ENCODE measurements around the gene MPPED1. TPM values are rescaled to one million over a fixed set of nuclear protein-coding genes. Genes with fewer than 3 reads are reported as not detected.

MPPED1 gene
- total RNA-seq, 1 experiment from 2014 or later = 0.35 TPM

DNA sequence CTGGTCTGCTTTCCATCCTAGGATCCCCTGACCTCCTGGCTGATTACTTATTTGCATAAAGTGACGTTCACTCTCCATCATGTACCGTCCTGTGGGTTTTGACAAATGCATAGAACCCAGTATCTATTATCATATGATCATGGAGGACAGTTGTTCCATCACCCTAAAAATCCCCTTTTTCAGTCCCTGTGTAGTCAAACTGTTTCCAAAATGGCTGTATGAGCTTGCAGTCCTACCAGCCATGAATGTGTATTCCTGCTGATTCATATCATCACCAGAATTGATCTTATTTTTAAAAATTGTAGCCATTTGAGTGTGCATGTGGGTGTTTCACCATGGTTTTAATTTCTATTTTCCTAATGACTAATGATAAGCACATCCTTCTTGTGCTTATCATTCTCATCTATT, 108.8 kb downstream of the MPPED1 start:
- TF ChIP-seq, protein P1, sequence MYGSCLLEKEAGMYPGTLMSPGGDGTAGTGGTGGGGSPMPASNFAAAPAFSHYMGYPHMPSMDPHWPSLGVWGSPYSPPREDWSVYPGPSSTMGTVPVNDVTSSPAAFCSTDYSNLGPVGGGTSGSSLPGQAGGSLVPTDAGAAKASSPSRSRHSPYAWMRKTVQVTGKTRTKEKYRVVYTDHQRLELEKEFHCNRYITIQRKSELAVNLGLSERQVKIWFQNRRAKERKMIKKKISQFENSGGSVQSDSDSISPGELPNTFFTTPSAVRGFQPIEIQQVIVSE (CRISPR knock-in tag; IDR thresholded peaks at IDR 0.05; ENCODE audit: borderline replicate concordance) = no peak
- no peak for TF ChIP-seq GTF2I (CRISPR knock-in tag; conservative IDR thresholded peaks at IDR 0.05)
- TF ChIP-seq ZNF263 (CRISPR knock-in tag; IDR thresholded peaks at IDR 0.05; ENCODE audit: low read depth) = no peak
- no peak for TF ChIP-seq SMAD4 (CRISPR knock-in tag; IDR thresholded peaks at IDR 0.05)
- no peak for TF ChIP-seq MYBL2 (CRISPR knock-in tag; IDR thresholded peaks at IDR 0.05)
- TF ChIP-seq, protein P2, sequence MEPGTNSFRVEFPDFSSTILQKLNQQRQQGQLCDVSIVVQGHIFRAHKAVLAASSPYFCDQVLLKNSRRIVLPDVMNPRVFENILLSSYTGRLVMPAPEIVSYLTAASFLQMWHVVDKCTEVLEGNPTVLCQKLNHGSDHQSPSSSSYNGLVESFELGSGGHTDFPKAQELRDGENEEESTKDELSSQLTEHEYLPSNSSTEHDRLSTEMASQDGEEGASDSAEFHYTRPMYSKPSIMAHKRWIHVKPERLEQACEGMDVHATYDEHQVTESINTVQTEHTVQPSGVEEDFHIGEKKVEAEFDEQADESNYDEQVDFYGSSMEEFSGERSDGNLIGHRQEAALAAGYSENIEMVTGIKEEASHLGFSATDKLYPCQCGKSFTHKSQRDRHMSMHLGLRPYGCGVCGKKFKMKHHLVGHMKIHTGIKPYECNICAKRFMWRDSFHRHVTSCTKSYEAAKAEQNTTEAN (CRISPR knock-in tag; IDR thresholded peaks at IDR 0.05) = no peak
- TF ChIP-seq, protein P3, sequence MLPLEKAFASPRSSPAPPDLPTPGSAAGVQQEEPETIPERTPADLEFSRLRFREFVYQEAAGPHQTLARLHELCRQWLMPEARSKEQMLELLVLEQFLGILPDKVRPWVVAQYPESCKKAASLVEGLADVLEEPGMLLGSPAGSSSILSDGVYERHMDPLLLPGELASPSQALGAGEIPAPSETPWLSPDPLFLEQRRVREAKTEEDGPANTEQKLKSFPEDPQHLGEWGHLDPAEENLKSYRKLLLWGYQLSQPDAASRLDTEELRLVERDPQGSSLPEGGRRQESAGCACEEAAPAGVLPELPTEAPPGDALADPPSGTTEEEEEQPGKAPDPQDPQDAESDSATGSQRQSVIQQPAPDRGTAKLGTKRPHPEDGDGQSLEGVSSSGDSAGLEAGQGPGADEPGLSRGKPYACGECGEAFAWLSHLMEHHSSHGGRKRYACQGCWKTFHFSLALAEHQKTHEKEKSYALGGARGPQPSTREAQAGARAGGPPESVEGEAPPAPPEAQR (CRISPR knock-in tag; IDR thresholded peaks at IDR 0.05) = no peak
- TF ChIP-seq ZNF219 (CRISPR knock-in tag; IDR thresholded peaks at IDR 0.05; ENCODE audit: borderline replicate concordance) = no peak
- no peak for TF ChIP-seq SMAD3 (CRISPR knock-in tag; IDR thresholded peaks at IDR 0.05; ENCODE audit: borderline replicate concordance)
- no peak for TF ChIP-seq FOXJ3 (CRISPR knock-in tag; IDR thresholded peaks at IDR 0.05; ENCODE audit: borderline replicate concordance)
- TF ChIP-seq, protein P4, sequence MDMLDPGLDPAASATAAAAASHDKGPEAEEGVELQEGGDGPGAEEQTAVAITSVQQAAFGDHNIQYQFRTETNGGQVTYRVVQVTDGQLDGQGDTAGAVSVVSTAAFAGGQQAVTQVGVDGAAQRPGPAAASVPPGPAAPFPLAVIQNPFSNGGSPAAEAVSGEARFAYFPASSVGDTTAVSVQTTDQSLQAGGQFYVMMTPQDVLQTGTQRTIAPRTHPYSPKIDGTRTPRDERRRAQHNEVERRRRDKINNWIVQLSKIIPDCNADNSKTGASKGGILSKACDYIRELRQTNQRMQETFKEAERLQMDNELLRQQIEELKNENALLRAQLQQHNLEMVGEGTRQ (CRISPR knock-in tag; IDR thresholded peaks at IDR 0.05) = no peak
- no peak for TF ChIP-seq MXD4 (CRISPR knock-in tag; IDR thresholded peaks at IDR 0.05; ENCODE audit: borderline replicate concordance)
- TF ChIP-seq, protein P5, sequence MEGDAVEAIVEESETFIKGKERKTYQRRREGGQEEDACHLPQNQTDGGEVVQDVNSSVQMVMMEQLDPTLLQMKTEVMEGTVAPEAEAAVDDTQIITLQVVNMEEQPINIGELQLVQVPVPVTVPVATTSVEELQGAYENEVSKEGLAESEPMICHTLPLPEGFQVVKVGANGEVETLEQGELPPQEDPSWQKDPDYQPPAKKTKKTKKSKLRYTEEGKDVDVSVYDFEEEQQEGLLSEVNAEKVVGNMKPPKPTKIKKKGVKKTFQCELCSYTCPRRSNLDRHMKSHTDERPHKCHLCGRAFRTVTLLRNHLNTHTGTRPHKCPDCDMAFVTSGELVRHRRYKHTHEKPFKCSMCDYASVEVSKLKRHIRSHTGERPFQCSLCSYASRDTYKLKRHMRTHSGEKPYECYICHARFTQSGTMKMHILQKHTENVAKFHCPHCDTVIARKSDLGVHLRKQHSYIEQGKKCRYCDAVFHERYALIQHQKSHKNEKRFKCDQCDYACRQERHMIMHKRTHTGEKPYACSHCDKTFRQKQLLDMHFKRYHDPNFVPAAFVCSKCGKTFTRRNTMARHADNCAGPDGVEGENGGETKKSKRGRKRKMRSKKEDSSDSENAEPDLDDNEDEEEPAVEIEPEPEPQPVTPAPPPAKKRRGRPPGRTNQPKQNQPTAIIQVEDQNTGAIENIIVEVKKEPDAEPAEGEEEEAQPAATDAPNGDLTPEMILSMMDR (IDR thresholded peaks at IDR 0.05) = no peak
- TF ChIP-seq ZBTB21 (CRISPR knock-in tag; IDR thresholded peaks at IDR 0.05; ENCODE audit: borderline replicate concordance) = no peak
- TF ChIP-seq, protein P6, sequence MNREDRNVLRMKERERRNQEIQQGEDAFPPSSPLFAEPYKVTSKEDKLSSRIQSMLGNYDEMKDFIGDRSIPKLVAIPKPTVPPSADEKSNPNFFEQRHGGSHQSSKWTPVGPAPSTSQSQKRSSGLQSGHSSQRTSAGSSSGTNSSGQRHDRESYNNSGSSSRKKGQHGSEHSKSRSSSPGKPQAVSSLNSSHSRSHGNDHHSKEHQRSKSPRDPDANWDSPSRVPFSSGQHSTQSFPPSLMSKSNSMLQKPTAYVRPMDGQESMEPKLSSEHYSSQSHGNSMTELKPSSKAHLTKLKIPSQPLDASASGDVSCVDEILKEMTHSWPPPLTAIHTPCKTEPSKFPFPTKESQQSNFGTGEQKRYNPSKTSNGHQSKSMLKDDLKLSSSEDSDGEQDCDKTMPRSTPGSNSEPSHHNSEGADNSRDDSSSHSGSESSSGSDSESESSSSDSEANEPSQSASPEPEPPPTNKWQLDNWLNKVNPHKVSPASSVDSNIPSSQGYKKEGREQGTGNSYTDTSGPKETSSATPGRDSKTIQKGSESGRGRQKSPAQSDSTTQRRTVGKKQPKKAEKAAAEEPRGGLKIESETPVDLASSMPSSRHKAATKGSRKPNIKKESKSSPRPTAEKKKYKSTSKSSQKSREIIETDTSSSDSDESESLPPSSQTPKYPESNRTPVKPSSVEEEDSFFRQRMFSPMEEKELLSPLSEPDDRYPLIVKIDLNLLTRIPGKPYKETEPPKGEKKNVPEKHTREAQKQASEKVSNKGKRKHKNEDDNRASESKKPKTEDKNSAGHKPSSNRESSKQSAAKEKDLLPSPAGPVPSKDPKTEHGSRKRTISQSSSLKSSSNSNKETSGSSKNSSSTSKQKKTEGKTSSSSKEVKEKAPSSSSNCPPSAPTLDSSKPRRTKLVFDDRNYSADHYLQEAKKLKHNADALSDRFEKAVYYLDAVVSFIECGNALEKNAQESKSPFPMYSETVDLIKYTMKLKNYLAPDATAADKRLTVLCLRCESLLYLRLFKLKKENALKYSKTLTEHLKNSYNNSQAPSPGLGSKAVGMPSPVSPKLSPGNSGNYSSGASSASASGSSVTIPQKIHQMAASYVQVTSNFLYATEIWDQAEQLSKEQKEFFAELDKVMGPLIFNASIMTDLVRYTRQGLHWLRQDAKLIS (CRISPR knock-in tag; IDR thresholded peaks at IDR 0.05; ENCODE audit: borderline replicate concordance) = no peak
- no peak for TF ChIP-seq SP1 (CRISPR knock-in tag; conservative IDR thresholded peaks at IDR 0.05)
- no peak overlapping the region for H3K27ac Mint-ChIP-seq
- 0 out of 2 replicates have a peak, but pooled peaks cover 3% of the 10 kb centered on the region for H3K27me3 Mint-ChIP-seq (ENCODE audit: low read depth)
- no peaks in the 10 kb centered on the region; the same call in 1 of the 2 replicates for H3K4me1 Mint-ChIP-seq
- CTCF ChIA-PET = interaction anchor here (1.7 kb wide), 1 partner anchor 276 kb away, joined by 6 read pairs; no protein-coding TSS in a partner anchor
- ATAC-seq (no peak), DNase-seq (ENCODE audit: low spot score) (no peak)
- POLR2A ChIA-PET = interaction anchor here (0.7 kb wide), 1 partner anchor 619 kb away, joined by 6 read pairs; no protein-coding TSS in a partner anchor
- H3K9me3 Mint-ChIP-seq = no peaks in the 10 kb centered on the region
- H3K36me3 Mint-ChIP-seq = no peaks in the 10 kb centered on the region
- H3K4me3 Mint-ChIP-seq = no peak overlapping the region

Data from WTC11 (cell line).